Mesothelial cell of epicardium (in vitro differentiated cells): Measurements from ENCODE around the gene RHEBL1. TPM values are rescaled to one million over a fixed set of nuclear protein-coding genes. Genes with fewer than 3 reads are reported as not detected.

Source experiments
- DNase-seq, 2 experiments: peaks; one replicate each; pipeline ENCODE4 v3.0.0; 2021; ENCODE audit warnings: low spot score in 2 of 2; ENCODE audit not compliant: unreplicated experiment in 2 of 2
- H3K27ac Mint-ChIP-seq: 2 replicates; pipeline ENCODE4 v1.8.0; 2021; ENCODE audit warnings: mixed read lengths
- H3K27me3 Mint-ChIP-seq: 2 replicates; pipeline ENCODE4 v1.8.0; 2021; ENCODE audit warnings: low read depth, mixed read lengths
- H3K36me3 Mint-ChIP-seq: 2 replicates; pipeline ENCODE4 v1.8.0; 2021; ENCODE audit warnings: mixed read lengths
- H3K4me1 Mint-ChIP-seq: 2 replicates; pipeline ENCODE4 v1.8.0; 2021; ENCODE audit warnings: mixed read lengths
- H3K4me3 Mint-ChIP-seq: 2 replicates; pipeline ENCODE4 v1.8.0; 2021; ENCODE audit warnings: mild to moderate bottlenecking, moderate library complexity, mixed read lengths
- H3K9me3 Mint-ChIP-seq: 2 replicates; pipeline ENCODE4 v1.8.0; 2021; ENCODE audit warnings: mixed read lengths
- total RNA-seq: library from RNA; stranded (reverse); gene quantifications from 3 replicates; pipeline ENCODE4 v1.2.1, GENCODE V29; 2021
- TF ChIP-seq, protein P1 (sequence below): fragments of 200-600 bp; sonication (generic); IDR thresholded peaks from one replicate; pipeline ENCODE4 v1.5.0; 2021; ENCODE audit warnings: antibody characterized with exemption; ENCODE audit not compliant: unreplicated experiment

RHEBL1 gene
- total RNA-seq, 1 donor from 2014 or later = 0.60 TPM

DNA sequence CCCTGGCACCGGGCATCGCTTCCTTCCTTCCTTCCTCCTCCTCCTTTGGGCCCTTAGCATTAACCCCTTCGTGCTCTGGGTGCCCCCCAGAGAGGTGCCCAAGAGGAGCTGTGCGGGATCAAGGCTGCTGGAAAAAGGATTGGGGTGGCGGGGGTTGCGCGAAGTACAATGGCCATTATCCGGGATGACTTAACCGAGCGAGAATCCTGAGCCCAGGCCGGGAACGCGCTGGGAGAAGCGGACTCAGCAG, 22.0 kb upstream of the RHEBL1 start:
- no peaks in the 10 kb centered on the region for H3K9me3 Mint-ChIP-seq
- H3K4me1 Mint-ChIP-seq = peaks cover 34% of the 10 kb centered on the region
- peaks cover 12% of the 10 kb centered on the region for H3K36me3 Mint-ChIP-seq
- TF ChIP-seq, protein P1, sequence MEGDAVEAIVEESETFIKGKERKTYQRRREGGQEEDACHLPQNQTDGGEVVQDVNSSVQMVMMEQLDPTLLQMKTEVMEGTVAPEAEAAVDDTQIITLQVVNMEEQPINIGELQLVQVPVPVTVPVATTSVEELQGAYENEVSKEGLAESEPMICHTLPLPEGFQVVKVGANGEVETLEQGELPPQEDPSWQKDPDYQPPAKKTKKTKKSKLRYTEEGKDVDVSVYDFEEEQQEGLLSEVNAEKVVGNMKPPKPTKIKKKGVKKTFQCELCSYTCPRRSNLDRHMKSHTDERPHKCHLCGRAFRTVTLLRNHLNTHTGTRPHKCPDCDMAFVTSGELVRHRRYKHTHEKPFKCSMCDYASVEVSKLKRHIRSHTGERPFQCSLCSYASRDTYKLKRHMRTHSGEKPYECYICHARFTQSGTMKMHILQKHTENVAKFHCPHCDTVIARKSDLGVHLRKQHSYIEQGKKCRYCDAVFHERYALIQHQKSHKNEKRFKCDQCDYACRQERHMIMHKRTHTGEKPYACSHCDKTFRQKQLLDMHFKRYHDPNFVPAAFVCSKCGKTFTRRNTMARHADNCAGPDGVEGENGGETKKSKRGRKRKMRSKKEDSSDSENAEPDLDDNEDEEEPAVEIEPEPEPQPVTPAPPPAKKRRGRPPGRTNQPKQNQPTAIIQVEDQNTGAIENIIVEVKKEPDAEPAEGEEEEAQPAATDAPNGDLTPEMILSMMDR = no peak
- peak overlapping the region; percentile 10 for H3K4me3 Mint-ChIP-seq
- H3K27ac Mint-ChIP-seq = no peak overlapping the region
- no peak for DNase-seq
- H3K27me3 Mint-ChIP-seq = peaks cover 89% of the 10 kb centered on the region

DNA sequence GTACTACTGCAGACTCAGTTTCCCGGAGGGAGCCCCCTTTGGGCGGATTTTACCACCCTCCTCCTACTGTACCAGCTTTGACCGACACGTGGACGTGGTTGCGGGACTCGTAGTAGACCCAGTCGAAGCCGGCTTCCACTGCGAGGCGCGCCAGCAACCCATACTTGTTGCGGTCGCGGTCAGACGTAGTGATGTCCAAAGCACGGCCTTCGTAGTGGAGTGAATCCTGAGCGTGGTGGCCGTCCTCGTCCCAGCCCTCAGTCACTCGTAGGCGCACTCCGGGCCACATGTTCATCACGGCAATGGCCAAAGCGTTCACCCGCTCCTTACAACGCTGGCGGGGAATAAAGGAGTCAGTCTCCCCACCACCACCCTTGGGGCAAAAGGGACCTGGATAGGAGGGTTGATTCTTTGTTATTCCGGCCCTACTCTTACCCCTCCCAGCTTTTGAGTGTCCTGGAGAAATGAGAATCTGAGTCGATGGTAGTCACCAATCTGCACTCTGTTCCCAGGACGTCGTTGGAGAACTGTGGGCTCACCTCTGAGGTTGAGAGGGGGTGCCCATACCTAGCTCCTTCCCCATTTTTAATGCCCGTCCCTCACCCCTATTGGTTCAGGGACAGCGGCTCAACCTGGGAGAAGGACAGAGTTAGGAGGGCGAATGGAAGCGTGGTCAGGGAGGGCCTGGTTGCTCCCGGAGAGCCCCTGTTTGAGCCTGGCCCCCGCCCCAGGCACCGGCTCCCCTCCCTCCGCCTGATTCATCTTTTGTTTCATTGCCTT, 21.5 kb upstream of the RHEBL1 start:
- peaks cover 9% of the 10 kb centered on the region for H3K36me3 Mint-ChIP-seq
- H3K27ac Mint-ChIP-seq = no peak overlapping the region
- peak overlapping the region; percentile 13 for H3K4me3 Mint-ChIP-seq
- TF ChIP-seq, protein P1 = no peak
- H3K9me3 Mint-ChIP-seq = no peaks in the 10 kb centered on the region
- peaks cover 92% of the 10 kb centered on the region for H3K27me3 Mint-ChIP-seq
- peaks cover 34% of the 10 kb centered on the region for H3K4me1 Mint-ChIP-seq
- DNase-seq = no peak

DNA sequence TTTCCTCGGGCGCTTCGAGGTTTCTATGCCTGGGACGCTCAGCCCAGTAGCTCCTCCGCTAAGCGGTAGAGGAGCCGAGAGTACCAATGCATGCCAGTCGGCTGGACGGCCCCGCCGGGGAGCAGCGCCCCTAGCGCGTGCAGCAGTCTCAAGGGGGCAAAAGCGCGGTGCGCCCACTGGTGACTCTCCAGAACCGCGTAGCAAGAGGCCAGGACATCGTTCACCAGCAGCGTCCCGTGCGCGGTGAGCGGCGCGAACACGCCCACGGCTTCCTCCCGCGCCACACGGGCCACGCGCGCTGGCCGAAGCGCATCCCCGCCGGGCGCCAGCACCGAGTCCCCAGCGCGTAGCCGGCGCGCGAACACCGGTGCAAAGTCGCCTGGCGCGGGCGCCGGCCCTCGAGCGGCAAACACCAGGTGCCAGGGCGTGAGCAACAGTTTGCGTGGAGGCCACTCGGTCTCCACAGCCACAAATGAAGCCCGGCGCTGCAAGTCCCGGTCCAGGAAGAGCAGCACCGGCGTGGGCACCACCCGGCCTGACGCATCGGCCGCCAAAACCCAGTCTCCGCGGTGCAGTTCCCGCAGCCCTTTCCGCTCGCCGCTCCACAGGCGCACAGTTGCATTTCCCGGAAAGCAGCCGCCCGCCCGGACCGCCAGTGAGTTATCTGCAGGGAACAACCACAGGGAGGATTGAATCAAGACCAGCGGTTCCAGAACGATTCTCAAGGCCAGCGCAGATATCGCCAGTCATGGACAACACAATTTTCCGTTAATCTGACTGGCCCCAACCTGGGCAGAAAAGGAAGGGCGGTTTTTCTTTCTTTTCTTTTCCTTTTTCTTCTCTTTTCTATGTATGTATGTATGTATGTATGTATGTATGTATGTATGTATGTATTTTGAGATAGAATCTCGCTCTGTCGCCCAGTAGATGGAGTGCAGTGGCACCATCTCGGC, 20.3 kb upstream of the RHEBL1 start:
- TF ChIP-seq, protein P1 = peak; percentile 21
- peaks cover 33% of the 10 kb centered on the region for H3K4me1 Mint-ChIP-seq
- no peak overlapping the region for H3K27ac Mint-ChIP-seq
- H3K4me3 Mint-ChIP-seq = peak overlapping the region; percentile 51
- peak in 1 of 2 experiments; percentile 64 for DNase-seq
- H3K36me3 Mint-ChIP-seq = peaks cover under 1% of the 10 kb centered on the region
- H3K27me3 Mint-ChIP-seq = peaks cover 86% of the 10 kb centered on the region
- H3K9me3 Mint-ChIP-seq = no peaks in the 10 kb centered on the region

DNA sequence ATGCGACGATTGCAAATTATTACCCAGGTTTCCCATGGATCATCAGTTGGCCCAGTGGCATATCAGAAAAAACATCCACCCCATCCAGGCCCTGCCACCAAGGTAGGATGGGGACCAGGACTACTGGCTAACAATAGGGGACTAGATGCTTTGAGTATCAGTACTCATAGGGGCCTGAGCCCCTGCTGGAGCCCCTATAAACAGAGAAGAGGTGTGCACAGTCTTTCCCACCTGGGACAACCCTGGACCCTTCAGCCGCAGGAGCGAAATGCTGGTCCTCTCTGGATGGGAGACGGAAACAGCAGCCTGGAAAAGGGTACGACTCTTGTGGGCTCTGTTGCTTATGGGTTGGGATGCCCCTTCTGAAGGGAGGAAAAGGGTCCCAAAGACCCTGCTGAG, 19.2 kb upstream of the RHEBL1 start:
- Mint-ChIP-seq H3K9me3 (no peaks in the 10 kb centered on the region), H3K4me1 (peaks cover 29% of the 10 kb centered on the region), H3K4me3 (peak overlapping the region; percentile 8), H3K36me3 (no peaks in the 10 kb centered on the region), H3K27ac (no peak overlapping the region), H3K27me3 (peaks cover 74% of the 10 kb centered on the region)
- TF ChIP-seq, protein P1 = no peak
- no peak for DNase-seq

DNA sequence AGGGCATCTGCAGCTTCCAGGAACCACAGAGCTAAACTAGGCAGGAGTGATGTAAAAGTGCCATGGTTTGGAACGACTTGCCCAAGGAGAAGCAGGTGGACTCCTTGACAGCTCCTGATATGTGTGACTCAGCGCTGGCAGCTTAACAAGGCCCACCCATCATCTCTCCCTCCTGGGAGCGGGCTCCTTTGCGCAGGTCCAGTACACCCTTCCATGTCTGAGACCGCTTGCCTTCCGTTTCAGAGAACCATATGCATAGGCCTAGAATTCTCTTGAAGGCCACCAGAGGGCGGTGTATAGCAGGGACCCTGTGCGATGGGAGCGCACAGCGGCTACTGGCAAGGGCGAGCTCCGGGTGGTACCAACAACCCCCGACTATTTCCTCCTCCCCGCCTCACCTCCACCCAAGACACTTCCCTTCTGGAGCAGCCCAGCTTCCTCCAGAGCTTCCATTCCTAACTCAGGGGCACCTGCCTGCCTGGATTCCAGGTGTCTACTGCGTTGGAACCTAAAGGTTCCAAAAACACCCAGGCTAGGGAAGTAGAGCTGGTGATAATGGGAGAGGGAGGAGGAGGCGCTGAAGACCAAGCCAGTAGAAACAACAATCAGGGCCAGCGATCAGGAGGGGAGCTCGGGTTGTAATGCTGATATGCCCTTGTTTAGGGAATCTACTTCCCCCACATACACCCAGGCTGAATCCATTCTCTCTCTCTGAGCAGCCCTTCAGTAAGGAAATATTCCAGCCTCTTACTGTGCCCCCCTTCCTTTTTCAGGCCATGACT, 18.6 kb upstream of the RHEBL1 start:
- peaks cover 68% of the 10 kb centered on the region for H3K27me3 Mint-ChIP-seq
- H3K27ac Mint-ChIP-seq = peak overlapping the region; percentile 78
- H3K36me3 Mint-ChIP-seq = no peaks in the 10 kb centered on the region
- TF ChIP-seq, protein P1 = peak; percentile 84
- no peaks in the 10 kb centered on the region for H3K9me3 Mint-ChIP-seq
- DNase-seq = peak; percentile 56 to 82
- H3K4me1 Mint-ChIP-seq = peaks cover 24% of the 10 kb centered on the region
- H3K4me3 Mint-ChIP-seq = peak overlapping the region; percentile 53
